ENCODE results near the gene PLIN5.

The PLIN5 gene

GRCh38 chr19:4521170-4521887, 13.7 kb downstream of the PLIN5 start:
- DNase-seq = no peak

GRCh38 chr19:4519521-4520277, 15.3 kb downstream of the PLIN5 start:
- DNase-seq = no peak

GRCh38 chr19:4519172-4519496, 15.9 kb downstream of the PLIN5 start:
- no peak for DNase-seq

- no peak for DNase-seq
Observed at GRCh38 chr19:4518345-4519171, 16.5 kb downstream of the PLIN5 start, which contains the start of gene PLIN4. PLIN4 (minus strand) TSS chr19:4518486; CDS start chr19:4518272, 214 bp downstream.

GRCh38 chr19:4517451-4518057, 17.5 kb downstream of the PLIN5 start:
- no peak for DNase-seq

GRCh38 chr19:4516939-4517300, 18.1 kb downstream of the PLIN5 start:
- no peak for DNase-seq

GRCh38 chr19:4516199-4516938, 18.7 kb downstream of the PLIN5 start:
- DNase-seq = no peak

GRCh38 chr19:4515732-4516131, 19.3 kb downstream of the PLIN5 start:
- no peak for DNase-seq

GRCh38 chr19:4513248-4513647, 21.8 kb downstream of the PLIN5 start:
- DNase-seq = no peak

GRCh38 chr19:4512070-4512469, 23.0 kb downstream of the PLIN5 start:
- DNase-seq = no peak

- no peak for DNase-seq
Observed at GRCh38 chr19:4511300-4512054, 23.5 kb downstream of the PLIN5 start.

- no peak for DNase-seq
Observed at GRCh38 chr19:4510435-4511255, 24.4 kb downstream of the PLIN5 start.

GRCh38 chr19:4508698-4509097, 26.3 kb downstream of the PLIN5 start:
- no peak for DNase-seq

- DNase-seq = no peak
Observed at GRCh38 chr19:4507804-4508203, 27.2 kb downstream of the PLIN5 start.

- no peak for DNase-seq
Observed at GRCh38 chr19:4507150-4507452, 27.9 kb downstream of the PLIN5 start.

- no peak for DNase-seq
Observed at GRCh38 chr19:4506449-4507149, 28.4 kb downstream of the PLIN5 start.

- DNase-seq = no peak
Observed at GRCh38 chr19:4505570-4506448, 29.2 kb downstream of the PLIN5 start.

- no peak for DNase-seq
Observed at GRCh38 chr19:4504891-4505569, 30.0 kb downstream of the PLIN5 start.

GRCh38 chr19:4504297-4504701, 30.7 kb downstream of the PLIN5 start:
- no peak for DNase-seq

Measured in activated T-cell treated with anti-CD3 and anti-CD28 coated beads, Interleukin-2, amount 50 U/mL, for 1 hour (primary cell).